ENCODE data around the gene BPIFB2.

DNA sequence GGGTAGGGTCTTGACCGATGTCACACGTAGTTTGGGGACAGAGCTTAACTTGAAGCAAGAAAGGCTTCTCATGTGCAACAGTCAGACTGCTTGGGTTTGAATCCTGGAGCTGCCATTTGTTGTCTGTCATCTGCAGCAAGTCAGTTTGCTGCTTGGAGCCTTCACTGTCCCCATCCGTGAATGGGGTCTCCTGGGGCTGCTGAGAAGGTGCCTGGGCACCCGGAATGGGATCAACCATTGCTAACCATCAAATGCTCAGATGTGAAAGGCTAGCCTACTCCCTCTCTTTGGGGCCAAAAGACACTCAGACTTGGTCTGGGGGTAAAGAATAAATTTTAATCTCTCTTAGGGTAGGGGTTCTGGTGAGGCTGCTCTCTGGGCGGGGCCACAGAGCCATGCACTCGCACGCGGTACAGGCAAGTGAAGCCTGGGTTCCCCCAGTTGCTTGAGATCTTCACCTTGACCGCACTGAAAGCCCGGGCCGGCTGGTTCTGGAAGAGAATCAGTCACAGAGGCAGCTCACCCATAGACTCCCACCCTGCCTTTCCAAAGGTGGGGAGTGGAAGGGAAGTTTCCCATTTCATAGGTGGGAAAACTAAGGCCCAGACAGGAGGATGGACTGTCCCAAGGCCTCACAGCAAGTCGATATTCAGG lies 23.9 kb upstream of the BPIFB2 start:
- no peak for TF ChIP-seq SMAD5 (IDR thresholded peaks at IDR 0.05; ENCODE audit: low read depth)
- TF ChIP-seq, protein P1, sequence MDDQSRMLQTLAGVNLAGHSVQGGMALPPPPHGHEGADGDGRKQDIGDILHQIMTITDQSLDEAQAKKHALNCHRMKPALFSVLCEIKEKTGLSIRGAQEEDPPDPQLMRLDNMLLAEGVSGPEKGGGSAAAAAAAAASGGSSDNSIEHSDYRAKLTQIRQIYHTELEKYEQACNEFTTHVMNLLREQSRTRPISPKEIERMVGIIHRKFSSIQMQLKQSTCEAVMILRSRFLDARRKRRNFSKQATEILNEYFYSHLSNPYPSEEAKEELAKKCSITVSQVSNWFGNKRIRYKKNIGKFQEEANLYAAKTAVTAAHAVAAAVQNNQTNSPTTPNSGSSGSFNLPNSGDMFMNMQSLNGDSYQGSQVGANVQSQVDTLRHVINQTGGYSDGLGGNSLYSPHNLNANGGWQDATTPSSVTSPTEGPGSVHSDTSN (IDR thresholded peaks at IDR 0.05; ENCODE audit: insufficient replicate concordance, low read depth, low read length) = no peak
- TF ChIP-seq NRF1 (conservative IDR thresholded peaks at IDR 0.05; ENCODE audit: low read depth, low read length) = no peak
- TF ChIP-seq, protein P2, sequence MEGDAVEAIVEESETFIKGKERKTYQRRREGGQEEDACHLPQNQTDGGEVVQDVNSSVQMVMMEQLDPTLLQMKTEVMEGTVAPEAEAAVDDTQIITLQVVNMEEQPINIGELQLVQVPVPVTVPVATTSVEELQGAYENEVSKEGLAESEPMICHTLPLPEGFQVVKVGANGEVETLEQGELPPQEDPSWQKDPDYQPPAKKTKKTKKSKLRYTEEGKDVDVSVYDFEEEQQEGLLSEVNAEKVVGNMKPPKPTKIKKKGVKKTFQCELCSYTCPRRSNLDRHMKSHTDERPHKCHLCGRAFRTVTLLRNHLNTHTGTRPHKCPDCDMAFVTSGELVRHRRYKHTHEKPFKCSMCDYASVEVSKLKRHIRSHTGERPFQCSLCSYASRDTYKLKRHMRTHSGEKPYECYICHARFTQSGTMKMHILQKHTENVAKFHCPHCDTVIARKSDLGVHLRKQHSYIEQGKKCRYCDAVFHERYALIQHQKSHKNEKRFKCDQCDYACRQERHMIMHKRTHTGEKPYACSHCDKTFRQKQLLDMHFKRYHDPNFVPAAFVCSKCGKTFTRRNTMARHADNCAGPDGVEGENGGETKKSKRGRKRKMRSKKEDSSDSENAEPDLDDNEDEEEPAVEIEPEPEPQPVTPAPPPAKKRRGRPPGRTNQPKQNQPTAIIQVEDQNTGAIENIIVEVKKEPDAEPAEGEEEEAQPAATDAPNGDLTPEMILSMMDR (IDR thresholded peaks at IDR 0.05 in 2 of 3, conservative IDR thresholded peaks at IDR 0.05 in 1 of 3; ENCODE audit: control insufficient read depth in 2 of 3, extremely low read depth in 1 of 3, insufficient read depth in 1 of 3, low read depth in 3 of 3, low read length in 3 of 3) = no peak
- no peak for TF ChIP-seq NR2C2 (IDR thresholded peaks at IDR 0.05; ENCODE audit: borderline replicate concordance, control insufficient read depth, insufficient read length, low read depth)
- TF ChIP-seq HDAC6 (IDR thresholded peaks at IDR 0.05; ENCODE audit: unreplicated experiment) = no peak
- no peak for TF ChIP-seq POLR2A (IDR thresholded peaks at IDR 0.05; ENCODE audit: low read depth, low read length)
- TF ChIP-seq, protein P3, sequence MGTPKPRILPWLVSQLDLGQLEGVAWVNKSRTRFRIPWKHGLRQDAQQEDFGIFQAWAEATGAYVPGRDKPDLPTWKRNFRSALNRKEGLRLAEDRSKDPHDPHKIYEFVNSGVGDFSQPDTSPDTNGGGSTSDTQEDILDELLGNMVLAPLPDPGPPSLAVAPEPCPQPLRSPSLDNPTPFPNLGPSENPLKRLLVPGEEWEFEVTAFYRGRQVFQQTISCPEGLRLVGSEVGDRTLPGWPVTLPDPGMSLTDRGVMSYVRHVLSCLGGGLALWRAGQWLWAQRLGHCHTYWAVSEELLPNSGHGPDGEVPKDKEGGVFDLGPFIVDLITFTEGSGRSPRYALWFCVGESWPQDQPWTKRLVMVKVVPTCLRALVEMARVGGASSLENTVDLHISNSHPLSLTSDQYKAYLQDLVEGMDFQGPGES (IDR thresholded peaks at IDR 0.05) = no peak
- TF ChIP-seq TAF1 (IDR thresholded peaks at IDR 0.05; ENCODE audit: borderline replicate concordance, low read depth, low read length) = no peak
- TF ChIP-seq MYC (IDR thresholded peaks at IDR 0.05; ENCODE audit: insufficient read depth, insufficient read length, insufficient replicate concordance, low read length, severe bottlenecking) = no peak
- no peak for TF ChIP-seq EP300 (IDR thresholded peaks at IDR 0.05; ENCODE audit: borderline replicate concordance in 1 of 2, control insufficient read depth in 1 of 2, low read depth in 2 of 2, low read length in 2 of 2)

Measured in GM12878 (cell line).